ENCODE data around the gene TLE2.
A peak's percentile ranks its signal among the peaks of the same experiment; 100 is the strongest.
"Not testable (repeated sequence)": the region's sequence is repeated elsewhere in the genome, so short reads cannot be mapped to it uniquely, and the experiment has no call there.

The TLE2 gene

GRCh38 chr19:3012059-3012458 lies 17.0 kb downstream of the TLE2 start:
- DNase-seq: not testable (repeated sequence)

- no peak for DNase-seq
Observed at GRCh38 chr19:3010871-3011270, 18.2 kb downstream of the TLE2 start.

- DNase-seq: no peak
Observed at GRCh38 chr19:3008994-3009393, 20.1 kb downstream of the TLE2 start.

GRCh38 chr19:3007975-3008374 lies 21.1 kb downstream of the TLE2 start:
- DNase-seq: no peak

- DNase-seq: no peak
Observed at GRCh38 chr19:3006075-3006767, 22.9 kb downstream of the TLE2 start.

- no peak for DNase-seq
Observed at GRCh38 chr19:3005345-3005744, 23.7 kb downstream of the TLE2 start.

GRCh38 chr19:3004522-3004921 lies 24.6 kb downstream of the TLE2 start:
- no peak for DNase-seq

GRCh38 chr19:3003046-3003445 lies 26.0 kb downstream of the TLE2 start:
- DNase-seq: no peak

- no peak for DNase-seq
Observed at GRCh38 chr19:3001235-3001800, 27.8 kb downstream of the TLE2 start.

- no peak for DNase-seq
Observed at GRCh38 chr19:2998642-2999041, 30.4 kb downstream of the TLE2 start.

- no peak for DNase-seq
Observed at GRCh38 chr19:2997720-2998119, 31.4 kb downstream of the TLE2 start.

- DNase-seq: no peak
Observed at GRCh38 chr19:2994588-2995131, 34.4 kb downstream of the TLE2 start.

GRCh38 chr19:2993579-2993978 lies 35.5 kb downstream of the TLE2 start:
- no peak for DNase-seq

GRCh38 chr19:2992958-2993357 lies 36.1 kb downstream of the TLE2 start:
- DNase-seq: no peak

- DNase-seq: not testable (repeated sequence)
Observed at GRCh38 chr19:2992333-2992732, 36.7 kb downstream of the TLE2 start.

GRCh38 chr19:2989236-2989946 lies 39.7 kb downstream of the TLE2 start:
- no peak for DNase-seq

- DNase-seq: no peak
Observed at GRCh38 chr19:2988568-2988967, 40.5 kb downstream of the TLE2 start.

GRCh38 chr19:2987797-2988196 lies 41.3 kb downstream of the TLE2 start:
- DNase-seq: no peak

- DNase-seq: no peak
Observed at GRCh38 chr19:2986951-2987524, 42.0 kb downstream of the TLE2 start.

- no peak for DNase-seq
Observed at GRCh38 chr19:2984215-2984528, 44.9 kb downstream of the TLE2 start.

- DNase-seq: peak; percentile 31
Observed at GRCh38 chr19:2983351-2984214, 45.5 kb downstream of the TLE2 start.

GRCh38 chr19:2982983-2983350 lies 46.1 kb downstream of the TLE2 start:
- DNase-seq: peak; percentile 74

- DNase-seq: no peak
Observed at GRCh38 chr19:2982561-2982960, 46.5 kb downstream of the TLE2 start.
